HG03025 (cell line): ENCODE data around the gene JCAD.

Experiments used
- ATAC-seq: cut with Tn5 transposase; IDR thresholded peaks from one replicate; pipeline ENCODE4 v1.9.1; 2021; ENCODE audit warnings: mild to moderate bottlenecking, moderate library complexity; ENCODE audit not compliant: unreplicated experiment, low FRiP score

Gene JCAD

GRCh38 chr10:30073767-30074060 is 14.3 kb upstream of the JCAD start:
- no peak for ATAC-seq

- ATAC-seq = no peak
Measured at GRCh38 chr10:30073045-30073766, 13.8 kb upstream of the JCAD start.

GRCh38 chr10:30072068-30072467 is 12.7 kb upstream of the JCAD start:
- no peak for ATAC-seq

GRCh38 chr10:30070001-30070685 is 10.8 kb upstream of the JCAD start:
- ATAC-seq = no peak

- no peak for ATAC-seq
Measured at GRCh38 chr10:30068492-30069223, 9.3 kb upstream of the JCAD start.

GRCh38 chr10:30063099-30063498 is 3.7 kb upstream of the JCAD start:
- no peak for ATAC-seq

GRCh38 chr10:30062582-30062981 is 3.2 kb upstream of the JCAD start:
- ATAC-seq = no peak

- no peak for ATAC-seq
Measured at GRCh38 chr10:30062090-30062489, 2.7 kb upstream of the JCAD start.

- no peak for ATAC-seq
Measured at GRCh38 chr10:30058570-30059132, 735 bp downstream of the JCAD start.

- ATAC-seq = no peak
Measured at GRCh38 chr10:30057894-30058556, 1.4 kb downstream of the JCAD start.

- ATAC-seq = no peak
Measured at GRCh38 chr10:30057421-30057841, 2.0 kb downstream of the JCAD start.

- no peak for ATAC-seq
Measured at GRCh38 chr10:30056767-30057355, 2.5 kb downstream of the JCAD start.

GRCh38 chr10:30056281-30056680 is 3.1 kb downstream of the JCAD start:
- ATAC-seq = no peak

GRCh38 chr10:30055226-30055662 is 4.1 kb downstream of the JCAD start:
- no peak for ATAC-seq

- no peak for ATAC-seq
Measured at GRCh38 chr10:30052062-30052461, 7.3 kb downstream of the JCAD start.

GRCh38 chr10:30051220-30051619 is 8.2 kb downstream of the JCAD start:
- no peak for ATAC-seq

GRCh38 chr10:30050411-30050810 is 9.0 kb downstream of the JCAD start:
- ATAC-seq = no peak

- no peak for ATAC-seq
Measured at GRCh38 chr10:30048768-30049517, 10.4 kb downstream of the JCAD start.

GRCh38 chr10:30047924-30048531 is 11.4 kb downstream of the JCAD start:
- no peak for ATAC-seq
